Stimulated activated CD8-positive, alpha-beta memory T cell treated with anti-CD3 and anti-CD28 coated beads, Interleukin-4, amount 100 ng/mL, for 24 hours (primary cell): ENCODE measurements around the gene TIMM13.
A peak's percentile ranks its signal among the peaks of the same experiment; 100 is the strongest.
"Not testable (repeated sequence)": the region's sequence is repeated elsewhere in the genome, so short reads cannot be mapped to it uniquely, and the experiment has no call there.

ENCODE experiments used
- DNase-seq: peaks from one replicate; pipeline ENCODE4 v3.0.0-alpha.2; 2020; ENCODE audit warnings: low read depth

Gene TIMM13

DNA sequence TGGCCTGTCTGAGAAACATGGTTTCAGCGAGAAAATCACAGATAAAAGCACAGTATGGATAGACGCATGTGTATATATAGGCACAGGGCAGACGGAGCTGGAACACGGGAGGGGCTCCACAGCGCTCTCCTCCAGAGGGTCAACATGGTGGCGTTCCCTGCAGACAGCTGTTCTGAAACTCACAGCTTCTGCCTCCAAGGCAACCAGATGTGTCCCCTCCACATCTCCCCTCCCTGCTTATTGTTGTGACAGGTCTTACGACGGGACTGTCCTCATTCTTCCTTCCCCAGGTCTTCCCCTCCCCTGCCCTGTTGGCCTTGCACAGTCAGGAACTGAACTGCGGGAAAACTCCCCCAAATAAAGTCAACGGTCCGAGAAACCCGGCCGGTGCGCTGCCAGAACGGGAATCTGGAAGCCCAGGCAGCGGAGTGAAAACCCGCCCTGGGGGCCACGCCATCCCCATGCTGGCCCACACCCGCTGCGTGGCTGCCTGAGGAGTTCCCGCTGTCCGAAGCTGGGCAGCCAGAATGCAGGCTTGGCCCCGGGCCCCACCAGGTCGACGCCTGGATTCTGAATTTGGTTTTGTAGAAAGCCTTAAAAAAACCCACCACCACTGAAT lies 2.6 kb upstream of the TIMM13 start:
- no peak for DNase-seq

DNA sequence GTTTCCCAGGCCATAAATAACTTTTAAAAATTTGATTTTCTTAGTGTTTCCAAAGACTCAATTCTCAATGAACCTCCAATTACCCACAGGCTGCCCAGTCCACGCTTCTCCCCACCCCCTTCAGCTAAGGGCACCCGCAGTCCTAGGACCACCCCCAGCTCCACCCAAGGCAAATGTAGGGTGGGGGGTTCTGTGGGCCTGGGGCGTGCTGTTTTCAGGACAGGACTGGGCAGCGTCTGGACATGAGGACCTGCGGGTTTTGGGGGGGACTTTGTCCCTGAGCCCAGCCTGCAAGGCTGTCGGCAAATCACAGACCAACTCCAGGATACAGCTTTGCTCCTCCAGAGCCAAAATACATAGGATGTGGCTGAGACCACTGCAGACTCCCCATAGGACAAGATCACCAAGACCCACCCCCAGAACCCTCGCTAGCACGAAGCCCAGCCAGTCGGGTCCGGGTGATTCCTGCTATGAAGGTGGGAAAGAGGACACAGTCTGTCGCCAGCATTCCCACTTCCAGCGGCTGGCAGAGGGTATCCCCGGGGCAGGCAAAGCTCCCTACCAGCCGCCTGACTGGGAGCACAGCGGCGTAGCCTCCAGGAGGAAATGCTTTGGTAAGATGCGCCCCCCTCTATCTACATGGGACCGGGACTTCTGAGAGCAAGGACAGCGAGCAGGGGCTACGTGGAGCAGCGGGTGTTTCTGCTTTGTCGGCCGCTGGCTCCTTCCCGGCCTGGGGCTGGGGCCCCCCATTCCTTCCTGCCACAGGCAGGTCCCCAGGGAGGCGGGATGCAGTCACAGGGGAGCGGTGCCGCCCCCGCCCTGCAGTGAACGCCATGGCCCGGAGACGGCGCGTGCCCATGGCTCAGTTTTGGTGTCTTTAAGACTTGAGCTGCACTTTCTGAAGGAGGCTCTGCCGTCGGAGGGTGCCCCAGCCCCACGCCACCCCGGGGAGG lies 1.6 kb upstream of the TIMM13 start:
- DNase-seq, result no peak

GRCh38 chr19:2428321-2428690 lies 920 bp upstream of the TIMM13 start:
- no peak for DNase-seq

DNA sequence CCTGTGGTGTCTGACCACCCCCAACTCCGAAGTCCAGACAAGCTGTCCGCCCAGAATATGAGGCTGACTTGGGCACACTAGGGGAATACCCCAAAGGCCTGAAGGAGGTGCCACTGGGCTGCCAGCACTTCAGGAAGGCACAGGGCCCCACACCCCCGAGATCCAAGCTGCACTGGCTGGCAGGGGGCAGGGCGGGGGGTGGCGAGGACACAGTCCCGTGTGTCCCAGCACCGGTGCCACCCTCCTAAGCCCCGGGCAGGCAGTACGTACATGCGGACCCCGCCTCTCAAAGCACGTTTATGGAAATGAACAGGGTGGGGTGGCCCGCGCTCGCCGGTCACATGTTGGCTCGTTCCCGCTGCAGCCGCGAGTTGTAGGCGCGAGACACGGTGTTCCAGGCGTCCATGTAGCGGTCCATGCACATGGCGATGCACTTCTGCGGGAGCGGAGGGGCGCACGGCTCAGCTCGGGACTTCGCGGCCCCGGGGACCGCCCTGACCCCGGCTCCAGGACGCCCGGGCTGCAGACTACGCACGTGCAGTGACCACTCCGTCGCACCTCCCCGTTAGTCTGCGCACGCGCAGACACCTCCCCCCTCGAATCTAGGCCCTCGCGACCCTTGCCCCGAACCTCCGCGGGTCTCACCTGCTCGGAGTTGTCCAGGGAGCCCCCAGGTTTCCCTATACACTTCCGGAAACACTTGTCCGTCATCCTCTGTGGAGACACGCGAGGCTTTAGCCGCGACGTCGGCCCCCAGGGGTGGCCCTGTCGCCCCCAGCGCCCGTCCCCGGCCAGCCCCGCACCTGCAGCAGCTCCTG lies 566 bp downstream of the TIMM13 start:
- DNase-seq, result peak; percentile 31

DNA sequence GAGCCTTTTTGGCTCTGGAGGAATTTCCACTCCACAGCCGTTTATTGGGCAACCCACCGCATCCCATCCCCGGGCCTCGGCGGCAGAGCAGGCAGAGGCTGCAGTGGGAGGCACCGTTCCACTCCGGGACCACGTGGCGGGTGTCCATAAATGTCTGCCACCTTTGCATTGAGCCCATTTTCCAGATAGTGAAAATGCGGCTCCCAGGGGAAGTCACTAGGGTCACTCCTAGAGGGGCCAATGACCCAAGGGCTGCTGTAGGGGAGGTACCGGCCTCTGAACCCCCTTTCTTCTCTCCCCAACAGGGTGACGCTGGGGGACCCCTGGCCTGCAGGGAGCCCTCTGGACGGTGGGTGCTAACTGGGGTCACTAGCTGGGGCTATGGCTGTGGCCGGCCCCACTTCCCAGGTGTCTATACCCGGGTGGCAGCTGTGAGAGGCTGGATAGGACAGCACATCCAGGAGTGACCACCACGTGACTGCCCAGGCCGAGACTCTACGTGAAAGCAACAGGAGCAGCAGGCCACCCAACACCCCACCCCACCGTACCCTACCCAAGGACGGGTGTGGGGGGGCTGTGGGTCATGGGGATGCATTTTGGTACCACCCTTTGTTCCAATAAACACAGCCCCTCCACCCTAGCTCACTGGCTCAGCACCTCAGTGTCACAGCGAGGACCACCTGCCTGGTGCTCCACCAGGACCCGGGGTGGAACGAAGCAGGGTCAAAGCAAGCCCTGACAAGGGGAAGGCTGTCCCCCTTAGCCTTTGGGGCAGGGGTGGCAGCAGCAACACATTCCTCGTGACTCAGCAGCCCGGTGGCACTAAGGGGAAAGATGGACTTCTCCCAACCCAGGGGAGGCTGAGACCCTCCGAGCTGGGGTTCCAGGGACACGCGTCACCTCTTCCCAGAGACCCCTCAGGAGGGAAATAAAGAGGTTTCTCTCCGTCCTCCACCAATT lies 1.5 kb downstream of the TIMM13 start:
- no peak for DNase-seq

- DNase-seq, result no peak
These were observed 2.4 kb downstream of the TIMM13 start for GRCh38 chr19:2424686-2425621.

- DNase-seq, result no peak
These were observed 3.3 kb downstream of the TIMM13 start for GRCh38 chr19:2423915-2424685.

DNA sequence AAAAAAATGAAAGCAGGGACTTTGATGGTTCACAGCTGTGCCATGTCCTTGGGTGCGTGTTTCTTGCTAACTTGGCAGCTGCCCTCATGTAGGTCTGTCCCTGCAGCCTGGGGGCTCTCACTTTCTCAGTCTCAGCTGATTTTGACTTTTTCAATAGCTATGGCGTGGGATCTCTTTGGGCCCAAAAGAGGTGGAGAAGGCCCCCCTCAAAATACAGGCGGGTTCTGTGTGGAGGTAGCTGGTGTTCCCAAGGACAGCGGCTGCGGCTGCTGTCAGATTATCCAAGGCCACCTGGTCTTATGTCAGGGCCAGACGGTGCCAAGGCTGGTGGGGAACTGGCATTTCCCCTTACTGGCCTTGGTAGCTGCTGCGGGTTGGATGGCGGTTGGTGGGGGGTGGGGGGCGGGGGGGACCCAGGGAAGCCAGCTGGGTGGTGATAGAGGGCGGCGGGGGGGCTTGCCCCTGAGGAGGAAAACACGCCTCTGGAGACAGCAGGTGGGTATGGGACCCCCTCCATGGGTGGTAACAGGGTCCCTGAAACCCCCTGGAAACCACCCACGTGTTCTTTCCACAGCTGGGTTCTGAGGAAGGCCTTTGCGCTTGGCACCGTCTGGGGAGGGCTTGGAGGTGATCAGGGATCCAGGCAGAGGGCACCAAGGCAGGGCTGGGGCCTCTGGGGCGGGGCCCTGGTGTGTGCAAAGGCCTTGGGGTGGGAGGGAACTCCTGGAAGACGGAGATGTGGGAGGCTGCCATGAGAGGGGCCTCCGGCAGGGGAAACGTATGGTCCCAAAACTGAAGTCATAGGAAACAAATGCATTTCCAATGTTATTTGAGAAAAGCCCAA lies 4.1 kb downstream of the TIMM13 start:
- no peak for DNase-seq

DNA sequence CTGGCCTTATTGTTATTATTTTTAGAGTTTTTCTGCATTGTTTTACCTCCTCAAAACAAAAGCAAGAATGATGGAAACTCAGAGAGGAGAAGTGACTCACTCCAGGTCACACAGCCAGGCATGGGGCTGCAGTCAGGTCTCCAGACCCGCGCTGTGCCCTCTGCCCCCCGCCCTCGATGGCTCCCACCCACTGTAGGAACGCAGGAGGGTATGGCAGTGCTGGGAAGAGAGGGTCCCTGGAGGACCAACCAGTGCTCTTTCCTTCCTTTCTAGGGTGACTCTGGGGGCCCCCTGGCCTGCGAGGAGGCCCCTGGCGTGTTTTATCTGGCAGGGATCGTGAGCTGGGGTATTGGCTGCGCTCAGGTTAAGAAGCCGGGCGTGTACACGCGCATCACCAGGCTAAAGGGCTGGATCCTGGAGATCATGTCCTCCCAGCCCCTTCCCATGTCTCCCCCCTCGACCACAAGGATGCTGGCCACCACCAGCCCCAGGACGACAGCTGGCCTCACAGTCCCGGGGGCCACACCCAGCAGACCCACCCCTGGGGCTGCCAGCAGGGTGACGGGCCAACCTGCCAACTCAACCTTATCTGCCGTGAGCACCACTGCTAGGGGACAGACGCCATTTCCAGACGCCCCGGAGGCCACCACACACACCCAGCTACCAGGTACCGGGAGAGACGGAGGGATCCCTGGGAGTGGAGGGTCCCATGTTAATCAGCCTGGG lies 5.6 kb downstream of the TIMM13 start:
- DNase-seq, result no peak

DNA sequence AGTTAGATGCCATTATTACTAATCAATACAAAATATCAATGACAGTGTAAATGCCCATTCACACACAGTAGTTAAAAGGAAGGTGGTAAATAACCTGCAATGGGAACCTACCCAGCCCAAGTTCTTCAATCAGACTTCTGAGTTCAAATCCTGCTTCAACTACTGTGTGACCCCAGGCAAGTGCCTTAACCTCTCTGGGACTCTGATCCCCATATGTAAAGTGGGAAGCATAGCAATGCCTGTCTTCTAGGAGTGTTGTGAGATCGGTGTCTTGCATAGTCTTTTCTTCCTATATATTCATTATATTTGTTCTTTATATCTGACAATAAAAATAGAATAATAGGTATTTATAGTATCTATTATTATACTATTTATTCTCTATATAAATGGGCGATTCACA lies 6.9 kb downstream of the TIMM13 start:
- no peak for DNase-seq

DNA sequence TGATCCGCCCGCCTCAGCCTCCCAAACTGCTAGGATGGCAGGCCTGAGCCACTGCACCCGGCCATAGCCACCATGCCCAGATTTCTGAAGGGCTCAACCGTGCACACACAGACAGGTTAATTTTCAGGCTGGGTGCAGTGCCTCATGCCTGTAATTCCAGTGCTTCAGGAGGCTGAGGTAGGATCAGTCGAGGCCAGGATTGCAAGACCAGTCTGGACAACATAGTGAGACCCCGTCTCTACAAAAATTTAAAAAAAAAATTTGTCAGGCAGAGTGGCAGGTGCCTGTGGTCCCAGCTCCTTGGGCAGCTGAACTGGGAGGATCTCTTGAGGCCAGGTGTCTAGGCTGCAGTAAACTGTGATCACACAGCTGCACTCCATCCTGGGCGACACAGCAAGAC lies 7.6 kb downstream of the TIMM13 start:
- DNase-seq, result no peak

DNA sequence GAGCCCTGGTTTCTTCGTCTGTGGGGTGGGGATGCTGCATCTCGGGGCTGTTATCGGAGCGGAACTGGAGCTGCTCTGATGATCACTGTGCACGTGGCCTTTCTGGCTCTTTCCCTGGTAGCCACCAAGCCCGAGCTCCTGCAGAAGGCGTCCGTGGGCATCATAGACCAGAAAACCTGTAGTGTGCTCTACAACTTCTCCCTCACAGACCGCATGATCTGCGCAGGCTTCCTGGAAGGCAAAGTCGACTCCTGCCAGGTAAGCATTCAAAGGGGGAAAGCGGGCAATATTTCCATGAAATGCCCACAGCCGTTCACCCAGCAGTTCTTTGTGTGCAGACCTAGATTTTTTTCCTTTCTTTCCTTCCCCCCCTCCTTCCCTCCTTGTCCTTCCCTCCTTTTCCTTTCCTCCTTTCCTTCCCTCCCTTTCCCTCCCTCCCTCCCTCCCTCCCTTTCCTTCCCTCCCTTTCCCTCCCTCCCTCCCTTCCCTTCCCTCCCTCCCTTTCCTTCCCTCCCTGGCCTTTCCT lies 9.4 kb downstream of the TIMM13 start:
- no peak for DNase-seq

GRCh38 chr19:2417436-2417835 lies 9.9 kb downstream of the TIMM13 start:
- DNase-seq, result not testable (repeated sequence)

DNA sequence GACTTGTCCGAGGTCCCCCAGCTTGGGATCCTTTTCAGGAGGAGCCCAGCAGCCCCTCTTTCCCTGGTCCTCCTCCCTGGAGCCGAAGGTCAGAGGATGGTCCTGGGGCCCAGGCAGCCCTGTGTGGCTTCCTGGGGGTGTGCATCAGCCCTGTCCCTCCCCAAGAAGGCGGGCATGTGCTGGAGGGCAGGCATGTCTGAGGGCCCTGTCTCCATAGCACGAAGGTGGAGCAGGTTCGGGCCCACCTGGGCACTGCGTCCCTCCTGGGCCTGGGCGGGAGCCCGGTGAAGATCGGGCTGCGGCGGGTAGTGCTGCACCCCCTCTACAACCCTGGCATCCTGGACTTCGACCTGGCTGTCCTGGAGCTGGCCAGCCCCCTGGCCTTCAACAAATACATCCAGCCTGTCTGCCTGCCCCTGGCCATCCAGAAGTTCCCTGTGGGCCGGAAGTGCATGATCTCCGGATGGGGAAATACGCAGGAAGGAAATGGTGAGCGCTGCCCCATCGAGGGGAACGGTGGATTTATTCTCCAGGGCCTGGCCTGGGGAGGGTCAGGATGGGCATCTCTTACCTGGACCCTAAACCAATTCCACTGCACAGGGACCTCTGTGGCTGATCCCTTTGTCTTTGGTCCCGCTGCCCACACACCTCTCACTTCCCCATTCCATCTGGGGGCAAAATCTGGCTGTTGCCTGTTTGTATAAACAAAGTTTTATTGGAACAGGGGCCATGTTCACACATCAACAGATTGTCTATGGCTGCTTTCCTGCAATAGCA lies 10.9 kb downstream of the TIMM13 start:
- no peak for DNase-seq

DNA sequence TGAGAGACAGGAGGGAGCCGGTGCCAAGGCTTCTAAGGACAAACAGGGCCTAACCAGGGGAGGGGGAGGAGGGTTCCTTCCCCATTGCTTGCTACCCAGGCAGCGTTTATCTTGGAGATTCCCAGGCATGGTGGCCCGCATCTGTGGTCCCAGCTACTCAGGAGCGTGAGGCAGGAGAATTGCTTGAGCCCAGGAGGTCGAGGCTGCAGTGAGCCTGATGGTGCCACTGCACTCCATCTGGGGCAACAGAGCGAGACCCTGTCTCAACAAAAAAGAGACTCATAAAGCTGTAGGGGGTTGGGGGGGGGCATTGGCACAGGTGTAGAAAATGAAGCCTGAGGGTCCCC lies 11.4 kb downstream of the TIMM13 start:
- DNase-seq, result no peak

DNA sequence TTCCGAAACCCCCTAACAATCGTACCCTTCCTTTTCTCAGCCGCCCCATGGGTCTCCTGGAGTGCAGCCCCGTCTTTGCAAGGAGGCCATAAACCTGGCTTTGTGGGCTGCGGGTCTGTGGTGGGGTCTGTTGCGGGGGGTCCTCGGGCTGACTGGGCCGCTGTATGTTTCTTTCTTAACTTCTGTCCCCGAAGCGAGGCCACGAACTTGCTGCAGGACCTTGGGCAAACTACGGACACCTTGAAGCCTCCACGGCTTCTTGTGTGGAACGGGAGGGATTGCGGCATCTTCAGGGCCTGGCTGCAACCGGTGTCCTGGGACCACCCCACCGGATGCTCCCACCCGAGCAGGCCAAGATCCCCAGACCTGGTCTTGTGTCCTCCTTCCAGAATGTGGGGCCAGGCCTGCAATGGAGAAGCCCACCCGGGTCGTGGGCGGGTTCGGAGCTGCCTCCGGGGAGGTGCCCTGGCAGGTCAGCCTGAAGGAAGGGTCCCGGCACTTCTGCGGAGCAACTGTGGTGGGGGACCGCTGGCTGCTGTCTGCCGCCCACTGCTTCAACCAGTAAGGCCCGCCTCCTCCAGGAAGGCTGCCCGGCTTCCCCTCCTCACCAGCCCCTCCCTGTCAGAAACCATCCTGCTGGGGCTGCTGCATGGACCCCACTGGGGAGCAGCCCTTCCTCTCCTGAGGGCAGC lies 12.0 kb downstream of the TIMM13 start:
- no peak for DNase-seq
